ENCODE results near the gene TRPM2.

DNA sequence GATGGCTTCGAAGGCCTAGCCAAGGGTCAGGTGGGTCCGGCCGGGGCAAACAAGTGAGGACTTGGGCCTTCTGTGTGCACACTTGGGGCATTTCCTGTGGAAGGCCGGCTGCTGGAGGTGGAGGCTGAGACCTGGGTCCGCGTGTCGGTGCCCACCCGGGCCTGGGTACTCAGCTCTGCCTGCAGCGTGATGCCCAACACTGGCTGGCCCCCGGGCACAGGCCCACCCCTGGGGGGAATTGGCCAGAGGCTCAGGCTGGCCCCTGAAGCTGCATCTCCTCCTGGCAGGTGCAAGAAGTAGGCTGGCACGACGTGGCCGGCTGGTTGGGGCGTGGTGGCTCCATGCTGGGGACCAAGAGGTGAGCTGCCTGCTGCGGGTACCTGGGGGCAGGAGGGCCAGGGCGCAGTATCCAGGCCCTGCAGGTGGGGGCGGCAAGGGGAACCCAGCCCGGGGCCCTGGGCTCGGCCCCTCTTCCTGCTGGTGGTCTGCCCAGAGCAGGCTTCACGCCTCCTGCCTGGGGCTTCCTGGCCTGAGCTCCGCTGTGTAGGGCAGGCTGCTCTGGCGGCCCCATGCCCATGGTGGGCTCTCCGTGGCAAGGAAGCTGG lies 31.5 kb upstream of the TRPM2 start:
- TF ChIP-seq MYC (IDR thresholded peaks at IDR 0.05; ENCODE audit: low read depth, low read length) (no peak), POLR2A (IDR thresholded peaks at IDR 0.05; ENCODE audit: extremely low read depth, insufficient read length) (no peak)
- TF ChIP-seq, protein P1, sequence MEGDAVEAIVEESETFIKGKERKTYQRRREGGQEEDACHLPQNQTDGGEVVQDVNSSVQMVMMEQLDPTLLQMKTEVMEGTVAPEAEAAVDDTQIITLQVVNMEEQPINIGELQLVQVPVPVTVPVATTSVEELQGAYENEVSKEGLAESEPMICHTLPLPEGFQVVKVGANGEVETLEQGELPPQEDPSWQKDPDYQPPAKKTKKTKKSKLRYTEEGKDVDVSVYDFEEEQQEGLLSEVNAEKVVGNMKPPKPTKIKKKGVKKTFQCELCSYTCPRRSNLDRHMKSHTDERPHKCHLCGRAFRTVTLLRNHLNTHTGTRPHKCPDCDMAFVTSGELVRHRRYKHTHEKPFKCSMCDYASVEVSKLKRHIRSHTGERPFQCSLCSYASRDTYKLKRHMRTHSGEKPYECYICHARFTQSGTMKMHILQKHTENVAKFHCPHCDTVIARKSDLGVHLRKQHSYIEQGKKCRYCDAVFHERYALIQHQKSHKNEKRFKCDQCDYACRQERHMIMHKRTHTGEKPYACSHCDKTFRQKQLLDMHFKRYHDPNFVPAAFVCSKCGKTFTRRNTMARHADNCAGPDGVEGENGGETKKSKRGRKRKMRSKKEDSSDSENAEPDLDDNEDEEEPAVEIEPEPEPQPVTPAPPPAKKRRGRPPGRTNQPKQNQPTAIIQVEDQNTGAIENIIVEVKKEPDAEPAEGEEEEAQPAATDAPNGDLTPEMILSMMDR (IDR thresholded peaks at IDR 0.05; ENCODE audit: low read depth, low read length) = no peak
- TF ChIP-seq, protein P2, sequence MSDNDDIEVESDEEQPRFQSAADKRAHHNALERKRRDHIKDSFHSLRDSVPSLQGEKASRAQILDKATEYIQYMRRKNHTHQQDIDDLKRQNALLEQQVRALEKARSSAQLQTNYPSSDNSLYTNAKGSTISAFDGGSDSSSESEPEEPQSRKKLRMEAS (IDR thresholded peaks at IDR 0.05; ENCODE audit: low read depth, low read length) = no peak

Measured in NB4 (cell line).